GM19463 (cell line): Measurements from ENCODE around the gene ARG1.

Experiments
- ATAC-seq: cut with Tn5 transposase; IDR thresholded peaks from one replicate; pipeline ENCODE4 v1.9.1; 2021; ENCODE audit warnings: mild to moderate bottlenecking, moderate library complexity; ENCODE audit not compliant: unreplicated experiment

ARG1 gene

DNA sequence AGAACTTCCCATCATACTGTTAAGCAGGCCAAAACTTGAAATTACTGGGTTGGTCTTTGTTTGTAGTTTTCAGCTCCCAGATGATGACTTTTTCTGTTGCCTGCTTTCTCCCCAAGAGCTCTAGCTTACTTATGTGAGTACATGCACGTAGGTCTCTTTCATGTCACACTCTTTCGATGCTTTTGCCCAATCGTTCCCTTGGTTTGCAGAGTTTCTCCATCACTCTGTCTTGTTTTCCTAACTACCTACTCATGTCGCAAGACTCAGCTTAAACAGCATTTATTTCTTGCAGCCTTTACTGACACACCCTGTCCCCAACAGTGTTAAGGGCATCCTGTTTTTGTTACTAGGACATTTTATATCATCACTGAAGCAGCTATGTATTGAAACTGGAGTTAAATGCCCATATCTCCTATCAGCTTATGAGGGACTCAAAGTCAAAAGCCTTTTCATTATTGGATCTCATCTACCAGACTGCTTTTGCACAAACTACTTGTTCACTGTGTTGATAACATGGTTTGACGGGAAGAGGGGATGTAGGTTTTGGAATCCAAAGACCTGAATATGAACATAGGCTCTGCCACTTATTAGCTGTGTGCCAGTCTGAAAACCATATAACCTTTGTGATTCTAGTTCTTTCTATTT lies 2.9 kb downstream of the ARG1 start:
- ATAC-seq = no peak

DNA sequence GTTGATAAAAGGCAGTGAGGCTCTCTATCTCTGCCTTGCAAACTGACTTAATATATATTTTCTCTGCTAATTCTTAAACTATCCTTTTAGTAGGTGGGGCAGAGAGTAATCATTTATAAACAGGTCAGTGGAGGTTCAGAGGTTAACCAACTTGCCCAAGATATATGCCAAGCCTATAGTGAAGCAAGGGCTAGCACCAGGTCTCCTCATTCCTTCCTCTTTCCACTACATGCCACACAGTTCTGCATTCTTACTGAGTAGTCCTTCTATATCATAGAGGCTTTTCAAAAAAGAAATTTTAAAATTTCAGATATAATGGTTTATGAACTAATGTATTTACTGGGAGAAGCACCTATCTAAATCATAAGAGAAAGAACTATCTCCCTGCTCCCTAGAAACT lies 8.5 kb downstream of the ARG1 start:
- ATAC-seq = no peak

DNA sequence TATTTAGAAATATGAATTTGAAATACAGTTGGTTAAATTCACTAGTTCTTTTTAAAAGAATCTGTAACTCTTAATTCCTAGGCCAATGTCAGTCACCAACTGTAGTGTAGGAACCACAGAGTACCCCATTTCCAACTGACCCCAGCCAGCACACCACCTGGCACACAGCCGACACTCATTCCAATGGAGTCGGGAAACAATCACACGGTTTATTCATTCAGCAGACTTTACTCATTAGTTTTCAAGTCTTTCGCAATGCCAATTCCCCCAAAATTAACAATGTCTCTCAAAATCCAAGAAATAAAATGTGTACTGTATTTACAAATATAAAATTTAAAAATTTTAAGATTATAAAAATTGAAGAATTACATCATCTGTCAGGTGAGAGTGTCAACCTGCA lies 13.5 kb downstream of the ARG1 start:
- ATAC-seq = no peak

DNA sequence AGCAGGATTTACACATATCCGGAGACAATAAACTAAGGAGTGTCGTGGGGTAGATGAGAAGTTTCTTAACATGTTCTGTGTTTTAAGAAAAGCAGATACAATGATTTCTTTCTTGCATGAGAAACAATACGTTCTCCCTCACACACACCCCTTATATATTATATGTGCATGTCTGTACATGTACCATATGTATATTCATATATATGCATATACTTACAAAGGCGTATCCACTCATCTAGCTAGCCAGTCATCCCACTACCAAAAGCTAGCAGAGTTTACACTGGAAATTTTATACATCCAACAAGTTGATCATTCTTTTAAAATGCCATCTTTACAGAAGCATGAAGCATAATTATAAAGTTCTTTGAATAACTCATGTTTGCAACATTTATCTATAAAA lies 14.9 kb downstream of the ARG1 start:
- ATAC-seq = no peak

DNA sequence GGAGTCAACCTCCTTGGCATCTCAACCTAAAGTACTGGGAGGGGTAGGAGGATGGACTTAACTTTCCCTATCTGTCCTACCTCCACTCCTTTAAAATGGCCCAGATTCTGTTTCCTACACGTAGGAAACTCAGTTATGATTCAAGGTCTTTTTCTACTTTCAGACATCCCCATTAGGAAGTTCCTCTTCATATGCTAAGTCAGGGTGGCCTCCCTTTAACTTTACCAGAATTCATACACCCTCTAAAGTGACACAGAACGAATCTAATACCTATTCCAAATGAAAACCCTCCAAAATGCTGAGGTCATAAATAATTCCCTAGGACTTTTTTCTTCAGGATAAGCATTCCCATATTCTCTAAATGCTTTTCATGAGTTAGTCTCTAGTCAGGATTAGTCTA lies 15.6 kb downstream of the ARG1 start:
- no peak for ATAC-seq

DNA sequence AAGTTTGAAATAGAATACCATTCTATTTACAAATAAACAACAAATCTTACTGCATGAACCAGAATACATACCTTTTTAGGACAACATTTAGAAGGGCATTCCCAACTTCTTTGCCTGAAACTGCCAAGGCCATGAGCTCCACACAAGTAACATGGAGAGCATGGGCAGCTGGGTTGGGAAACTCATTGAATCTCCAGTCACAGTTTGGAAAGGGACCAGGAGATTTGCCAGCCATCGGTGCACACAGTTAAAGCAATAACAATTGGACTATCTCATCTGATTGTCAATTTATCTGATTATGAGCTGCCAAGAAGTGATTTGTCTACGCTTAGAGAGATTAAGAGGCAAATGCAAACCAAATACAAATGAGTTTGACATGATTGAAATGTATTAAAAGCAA lies 19.9 kb downstream of the ARG1 start:
- no peak for ATAC-seq

DNA sequence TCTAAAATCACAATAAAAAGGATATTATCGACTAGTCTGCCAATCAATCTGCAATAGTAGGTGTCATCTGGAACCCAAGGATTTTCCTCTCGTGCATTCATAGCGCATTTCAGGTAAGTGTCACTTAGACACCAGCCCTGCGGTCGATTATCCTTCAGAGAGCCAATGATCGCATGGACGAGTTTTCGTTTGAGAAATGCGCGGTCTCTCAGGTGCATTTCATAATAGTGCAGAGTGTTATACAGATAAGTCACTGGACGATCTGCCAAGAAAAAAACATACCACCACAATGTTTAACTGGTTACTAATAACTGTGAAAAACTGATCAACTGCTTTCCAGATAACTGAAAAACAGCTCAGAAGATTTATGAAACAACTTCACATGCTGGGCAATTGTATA lies 21.0 kb downstream of the ARG1 start:
- ATAC-seq = no peak

DNA sequence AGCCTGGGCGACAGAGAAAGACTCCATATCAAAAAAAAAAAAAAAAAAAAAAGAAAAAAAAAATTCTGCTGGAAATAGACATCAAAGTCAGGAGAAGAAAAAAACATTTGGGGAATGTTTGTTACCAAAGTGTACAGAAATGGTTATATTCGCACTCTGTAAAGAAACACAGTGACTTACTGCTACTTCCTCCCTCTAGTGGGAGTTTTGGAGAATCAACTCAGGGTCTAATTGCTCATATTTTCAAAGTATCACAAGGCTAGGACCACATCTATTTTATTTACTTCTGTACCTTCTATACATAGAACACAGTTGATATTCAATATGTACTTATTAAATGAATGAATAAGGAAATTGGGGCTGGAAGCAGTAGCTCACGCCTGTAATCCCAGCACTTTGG lies 24.4 kb downstream of the ARG1 start:
- ATAC-seq = no peak

DNA sequence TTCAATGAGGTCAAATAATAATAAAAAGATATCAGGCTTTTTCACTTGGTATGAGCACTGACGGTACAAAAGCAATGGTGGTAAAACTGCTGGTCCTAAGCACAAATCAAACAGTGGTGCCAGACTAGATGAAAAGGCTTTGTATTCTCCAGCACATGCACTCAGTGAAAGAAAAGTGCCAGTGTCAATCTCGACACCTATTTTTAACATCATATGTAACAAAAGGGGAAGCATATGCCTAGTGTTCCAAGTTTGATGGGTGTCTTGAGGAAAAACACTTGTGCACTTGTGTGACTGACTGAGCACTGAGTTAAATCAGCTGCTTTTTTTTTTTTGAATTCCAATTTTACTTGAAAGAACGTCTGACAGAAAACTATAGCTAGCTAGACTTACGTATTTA lies 27.7 kb downstream of the ARG1 start:
- ATAC-seq = no peak

DNA sequence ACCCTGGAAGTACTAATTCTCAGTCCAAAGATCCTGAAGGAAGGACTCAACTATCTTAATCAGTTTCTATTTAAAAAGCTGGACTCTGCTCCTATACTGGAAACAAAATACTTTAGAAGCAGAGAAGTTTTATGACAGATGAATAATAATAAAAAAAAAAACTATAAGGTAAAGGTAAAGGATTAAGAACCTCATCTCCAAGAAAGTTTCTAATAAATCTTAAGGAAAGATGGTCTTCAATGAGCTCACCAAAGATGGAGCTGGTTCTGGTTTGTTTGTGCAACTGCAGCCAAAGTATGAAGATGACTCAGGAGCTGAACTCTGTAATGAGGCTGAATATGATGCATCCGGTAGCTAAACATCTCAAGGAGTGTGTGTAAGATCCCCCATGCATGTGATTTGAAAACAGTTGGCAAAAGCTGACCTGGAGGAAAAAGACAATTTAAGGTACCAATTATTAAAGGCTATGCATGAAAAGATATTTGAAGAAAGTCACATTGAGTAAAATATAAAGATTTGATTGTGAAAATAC lies 29.8 kb downstream of the ARG1 start:
- ATAC-seq = no peak

DNA sequence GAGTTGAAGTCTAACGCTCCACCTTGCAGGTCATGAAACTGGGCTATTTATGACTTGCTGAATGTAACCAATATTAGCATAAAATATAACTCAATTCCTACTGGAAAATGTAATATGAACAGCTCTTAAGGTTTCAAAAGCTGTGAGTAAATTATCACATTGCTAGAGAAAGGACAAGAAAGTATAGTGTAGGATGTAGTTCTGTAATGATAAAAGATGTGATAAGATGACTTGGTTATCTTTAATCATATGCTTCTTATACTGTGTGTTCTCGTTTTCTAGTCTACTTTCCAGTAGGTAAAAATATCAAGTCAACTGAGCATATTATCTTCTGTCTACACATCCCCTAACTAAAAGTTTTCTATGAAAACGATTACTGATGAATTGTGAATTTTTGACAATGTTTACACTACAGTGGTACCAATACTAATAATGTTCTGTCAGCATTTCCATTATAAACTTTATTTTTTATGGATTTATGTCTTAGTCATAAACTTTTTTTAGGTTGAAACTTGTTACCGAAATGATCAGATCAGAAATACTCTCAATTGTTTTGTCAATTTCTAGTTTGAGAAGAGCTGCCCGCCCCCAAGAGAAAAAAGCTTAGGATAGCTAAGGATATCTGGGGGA lies 40.4 kb downstream of the ARG1 start:
- no peak for ATAC-seq

DNA sequence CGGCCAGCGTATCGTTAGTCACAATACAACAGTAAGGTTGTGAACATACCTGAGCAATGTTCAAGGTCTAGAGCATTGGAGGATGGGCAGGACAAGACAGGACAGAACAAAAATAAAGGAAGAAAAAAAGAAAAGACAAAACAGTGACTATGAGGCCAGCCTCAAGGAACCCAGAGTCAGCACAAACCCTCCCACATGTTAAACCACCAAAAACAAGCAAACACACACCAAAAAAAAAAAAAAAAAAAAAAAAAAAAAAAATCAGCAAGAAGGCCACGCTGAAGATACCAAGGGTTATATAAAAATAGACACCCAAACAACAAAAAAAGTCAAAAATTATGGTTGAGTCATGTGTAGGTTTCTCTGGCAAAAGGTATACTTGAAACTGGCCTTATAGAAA lies 42.2 kb downstream of the ARG1 start:
- ATAC-seq = no peak

DNA sequence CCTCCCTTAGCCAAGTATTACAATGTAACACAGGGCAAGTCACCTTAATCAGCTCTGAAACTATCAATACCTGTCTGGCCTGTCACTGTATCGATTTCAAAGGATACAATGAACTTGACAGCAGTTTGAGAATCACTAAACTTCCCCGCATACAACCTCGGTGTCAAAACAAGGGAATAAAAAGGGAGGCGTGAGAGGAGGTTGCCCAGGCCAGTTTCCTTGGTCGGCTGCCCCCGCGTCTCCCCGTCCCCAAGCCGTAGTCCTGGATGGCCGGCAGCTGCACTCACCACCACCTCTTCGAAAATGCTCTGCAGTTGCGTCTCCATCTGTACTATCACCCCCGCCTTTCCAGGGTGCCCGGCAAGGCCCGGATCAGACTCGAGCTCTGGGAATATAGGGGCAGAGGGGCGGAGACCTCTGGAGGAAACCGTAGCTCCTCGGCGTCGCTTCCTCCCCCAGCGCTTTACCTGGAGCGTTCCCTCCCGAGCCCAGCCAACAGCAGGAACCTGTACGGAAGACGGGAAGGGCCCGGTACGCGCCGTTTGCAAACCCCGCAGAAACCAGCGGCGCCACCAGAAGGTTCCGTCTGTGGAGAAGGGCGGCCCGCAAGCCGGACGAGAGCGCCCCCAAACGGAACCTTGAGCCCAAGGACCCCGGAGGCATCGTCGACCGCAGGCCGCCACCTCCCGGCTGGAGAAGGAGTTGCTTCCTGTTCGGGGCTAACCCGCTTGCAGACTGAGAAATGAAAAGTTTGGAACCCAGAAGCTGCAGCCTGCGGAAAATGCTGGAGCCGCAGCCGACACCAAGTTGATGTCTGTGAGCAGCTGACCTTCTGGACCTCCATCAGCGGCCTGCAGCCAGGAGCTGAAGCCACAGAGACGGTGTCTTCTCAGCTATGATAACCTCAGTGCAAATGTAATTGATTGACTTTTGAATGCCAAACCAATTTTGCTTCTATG lies 55.0 kb downstream of the ARG1 start, which contains the start of gene MED23:
Gene MED23 (minus strand): TSS at position 519 of the 959 bp plus-strand sequence. CDS start 193 bp downstream, at position 326.
- peak; percentile 95 for ATAC-seq

DNA sequence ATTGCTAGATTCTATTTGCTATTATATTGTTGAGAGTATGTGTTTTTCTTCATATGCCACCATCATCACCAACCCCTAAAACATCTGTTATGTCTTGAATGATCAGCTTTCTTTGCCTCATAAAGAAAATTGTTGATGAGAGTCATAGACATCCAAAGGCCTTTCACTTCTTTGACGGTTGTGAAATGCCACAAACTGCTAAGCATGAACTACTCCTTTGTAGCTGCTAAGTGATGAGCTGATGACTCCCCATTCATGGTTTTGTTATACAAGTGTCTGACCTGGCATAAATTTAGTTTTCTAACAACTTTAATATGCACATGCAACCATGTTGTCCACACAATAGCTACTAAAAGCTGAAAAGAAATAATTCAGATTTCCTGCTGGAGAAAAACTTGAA lies 55.7 kb downstream of the ARG1 start:
- no peak for ATAC-seq

DNA sequence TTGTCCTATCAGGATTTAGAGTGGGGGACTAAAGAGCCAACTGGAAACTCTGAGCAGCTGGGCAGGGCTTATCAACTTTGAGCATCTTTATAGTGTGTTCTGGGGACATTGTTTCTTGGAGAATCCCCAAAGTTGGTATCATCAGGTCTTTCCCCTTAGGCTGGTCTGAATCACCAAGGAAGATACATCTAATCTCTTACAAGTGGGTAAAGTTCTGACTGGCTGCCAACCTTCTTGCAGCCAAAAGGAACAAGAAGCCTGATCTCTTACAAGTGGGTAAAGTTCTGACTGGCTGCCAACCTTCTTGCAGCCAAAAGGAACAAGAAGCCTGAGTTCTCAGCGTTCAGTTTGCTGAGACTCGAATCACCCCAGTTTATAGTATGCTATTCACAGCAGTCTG lies 56.6 kb downstream of the ARG1 start:
- ATAC-seq = no peak

DNA sequence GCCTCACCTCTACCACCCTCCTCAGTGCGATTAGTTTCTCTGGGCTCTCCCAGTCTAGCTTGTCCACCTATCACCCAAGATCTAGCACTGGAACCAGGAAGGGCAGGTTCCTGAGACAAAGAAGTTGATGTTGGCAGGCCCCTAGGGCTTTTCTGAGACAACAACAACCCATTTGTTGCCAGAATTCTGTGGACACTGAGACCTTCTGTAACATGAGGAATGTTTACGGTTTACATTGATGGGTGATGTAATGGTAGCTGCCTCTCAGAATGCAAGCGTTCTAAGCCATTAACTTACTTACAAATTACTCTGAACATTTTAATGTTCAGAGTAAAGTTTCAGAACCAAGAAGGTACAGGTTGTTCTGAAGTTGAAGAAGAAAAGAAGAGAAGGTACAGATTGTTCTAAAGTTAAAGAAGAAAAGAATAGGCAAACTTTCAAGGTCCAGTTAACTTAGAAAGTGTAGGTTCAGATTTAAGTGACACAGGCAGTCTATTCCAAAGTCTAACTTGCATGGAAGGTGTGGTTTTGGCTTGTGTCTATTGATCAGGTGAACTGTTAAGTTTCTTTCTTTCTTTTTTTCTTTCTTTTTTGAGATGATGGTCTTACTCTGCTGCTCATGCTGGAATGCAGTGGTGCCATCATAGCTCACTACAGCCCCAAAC lies 58.7 kb downstream of the ARG1 start:
- no peak for ATAC-seq
